Measurements from ENCODE around the gene CAMK1D. TPM values are rescaled to one million over a fixed set of nuclear protein-coding genes. Genes with fewer than 3 reads are reported as not detected.
"Not testable (repeated sequence)": the region's sequence is repeated elsewhere in the genome, so short reads cannot be mapped to it uniquely, and the experiment has no call there.

CAMK1D gene
- total RNA-seq, 1 donor from 2014 or later: 7.4 TPM

DNA sequence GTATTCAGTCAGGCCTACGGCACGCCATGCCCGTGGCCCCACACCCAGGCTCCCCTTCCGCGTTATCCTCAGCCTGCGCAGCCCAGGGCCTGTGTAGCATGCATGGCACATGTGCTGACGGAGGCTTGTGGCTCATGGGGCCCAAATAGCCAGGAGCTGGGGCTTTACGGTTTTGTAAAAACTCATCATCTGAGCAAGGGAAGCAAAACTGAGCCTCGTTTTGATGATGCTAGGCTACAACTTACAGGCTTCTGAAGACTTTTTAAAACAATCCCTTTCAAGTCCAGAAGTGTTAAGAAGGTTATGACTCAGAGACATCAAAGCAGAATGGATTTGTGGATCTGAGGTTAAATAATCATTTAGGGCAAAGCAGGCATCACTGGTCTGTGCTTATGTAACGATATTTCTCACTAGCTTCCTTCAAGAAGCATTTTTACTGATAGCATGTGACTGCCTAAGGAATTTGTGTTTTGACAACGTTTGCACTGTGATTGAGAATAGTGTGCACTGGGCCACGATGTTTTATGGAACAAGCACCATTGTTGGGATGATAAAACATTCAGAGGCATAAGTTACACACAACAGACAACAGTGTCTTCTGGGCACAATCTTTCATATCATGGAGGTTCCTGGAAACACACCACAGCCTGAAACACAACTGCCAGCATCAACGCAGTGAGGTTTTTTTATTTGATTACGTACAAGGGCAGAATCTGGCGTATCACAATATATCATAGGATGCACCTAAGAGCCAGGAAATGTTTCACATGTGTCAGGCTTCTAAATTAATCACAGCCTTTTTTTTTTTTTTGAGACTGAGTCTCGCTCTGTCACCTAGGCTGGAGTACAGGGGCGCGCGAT is 377.9 kb downstream of the CAMK1D start:
- no peak overlapping the region for H3K4me3 Mint-ChIP-seq
- H3K9me3 Mint-ChIP-seq: no peaks in the 10 kb centered on the region
- H3K27ac Mint-ChIP-seq: no peak overlapping the region
- intact Hi-C loops (cut with micrococcal nuclease): no loop called here
- peak; percentile 12 for DNase-seq (ENCODE audit: low spot score)
- no peaks in the 10 kb centered on the region for H3K36me3 Mint-ChIP-seq (ENCODE audit: low read depth)
- H3K27me3 Mint-ChIP-seq (ENCODE audit: insufficient read depth): no peaks in the 10 kb centered on the region
- H3K4me1 Mint-ChIP-seq (ENCODE audit: low read depth): no peaks in the 10 kb centered on the region

DNA sequence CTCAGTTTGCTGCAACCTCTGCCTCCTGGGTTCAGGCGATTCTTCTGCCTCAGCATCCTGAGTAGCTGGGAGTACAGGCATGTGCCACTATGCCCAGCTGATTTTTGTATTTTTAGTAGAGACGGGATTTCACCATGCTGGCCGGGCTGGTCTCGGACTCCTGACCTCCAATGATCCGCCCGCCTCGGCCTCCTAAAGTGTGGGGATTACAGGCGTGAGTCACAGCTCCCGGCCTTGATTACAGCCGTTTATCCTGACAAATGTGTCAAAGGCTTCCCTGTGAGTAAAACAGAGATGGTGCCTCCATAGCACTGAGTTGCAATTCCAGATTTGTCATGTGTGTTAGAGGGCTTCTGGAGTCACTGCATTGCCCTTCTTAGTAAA is 378.5 kb downstream of the CAMK1D start:
- Mint-ChIP-seq H3K9me3 (no peaks in the 10 kb centered on the region), H3K4me3 (no peak overlapping the region), H3K27me3 (ENCODE audit: insufficient read depth) (no peaks in the 10 kb centered on the region), H3K4me1 (ENCODE audit: low read depth) (no peaks in the 10 kb centered on the region), H3K36me3 (ENCODE audit: low read depth) (no peaks in the 10 kb centered on the region), H3K27ac (no peak overlapping the region)
- intact Hi-C loops (cut with micrococcal nuclease): no loop called here
- DNase-seq (ENCODE audit: low spot score): no peak

DNA sequence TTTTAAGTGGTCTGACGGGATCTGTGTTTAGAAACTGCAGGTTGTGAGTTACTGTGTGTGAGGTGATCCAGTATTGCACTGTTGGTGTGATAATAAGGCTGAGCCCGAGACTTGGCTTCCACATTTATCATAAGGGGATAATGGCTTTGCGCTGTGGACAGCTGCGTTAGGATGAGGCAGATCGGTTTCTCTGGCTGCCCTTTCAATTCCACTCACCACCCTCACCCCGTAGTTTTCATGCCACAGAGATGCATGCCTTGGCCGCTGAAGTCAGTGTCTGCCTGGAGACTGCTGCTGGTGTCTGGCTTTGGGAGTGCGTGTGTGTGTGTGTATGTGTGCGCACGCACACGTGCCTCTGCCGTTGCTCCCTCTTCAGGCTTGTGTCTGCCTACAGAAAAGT is 379.1 kb downstream of the CAMK1D start:
- H3K4me3 Mint-ChIP-seq: no peak overlapping the region
- H3K4me1 Mint-ChIP-seq (ENCODE audit: low read depth): no peaks in the 10 kb centered on the region
- H3K27me3 Mint-ChIP-seq (ENCODE audit: insufficient read depth): no peaks in the 10 kb centered on the region
- intact Hi-C loops (cut with micrococcal nuclease): no loop called here
- no peak overlapping the region for H3K27ac Mint-ChIP-seq
- no peaks in the 10 kb centered on the region for H3K36me3 Mint-ChIP-seq (ENCODE audit: low read depth)
- no peaks in the 10 kb centered on the region for H3K9me3 Mint-ChIP-seq
- DNase-seq (ENCODE audit: low spot score): no peak

DNA sequence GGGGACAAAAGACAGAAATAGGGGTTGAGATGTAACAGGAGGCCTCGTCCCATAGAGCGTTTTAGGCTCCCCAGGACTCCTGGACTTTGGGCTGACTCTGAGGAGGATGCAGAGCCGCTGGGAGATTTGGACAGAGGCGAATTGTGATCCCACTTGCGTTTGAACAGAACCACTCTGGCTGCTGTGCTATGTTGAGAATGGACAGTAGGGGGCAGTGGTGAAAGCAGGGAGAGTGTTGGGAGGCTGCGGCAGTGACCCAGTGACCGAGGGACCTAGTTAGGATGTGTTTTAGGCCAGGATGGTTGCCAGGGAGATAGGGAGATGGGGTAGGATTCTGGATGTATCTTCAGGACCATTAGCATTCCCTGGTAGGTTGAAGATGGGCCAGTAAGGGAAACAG is 380.5 kb downstream of the CAMK1D start:
- Mint-ChIP-seq H3K4me3 (no peak overlapping the region), H3K27ac (no peak overlapping the region), H3K4me1 (ENCODE audit: low read depth) (no peaks in the 10 kb centered on the region), H3K27me3 (ENCODE audit: insufficient read depth) (no peaks in the 10 kb centered on the region), H3K36me3 (ENCODE audit: low read depth) (no peaks in the 10 kb centered on the region), H3K9me3 (no peaks in the 10 kb centered on the region)
- intact Hi-C loops (cut with micrococcal nuclease): no loop called here
- DNase-seq (ENCODE audit: low spot score): no peak

DNA sequence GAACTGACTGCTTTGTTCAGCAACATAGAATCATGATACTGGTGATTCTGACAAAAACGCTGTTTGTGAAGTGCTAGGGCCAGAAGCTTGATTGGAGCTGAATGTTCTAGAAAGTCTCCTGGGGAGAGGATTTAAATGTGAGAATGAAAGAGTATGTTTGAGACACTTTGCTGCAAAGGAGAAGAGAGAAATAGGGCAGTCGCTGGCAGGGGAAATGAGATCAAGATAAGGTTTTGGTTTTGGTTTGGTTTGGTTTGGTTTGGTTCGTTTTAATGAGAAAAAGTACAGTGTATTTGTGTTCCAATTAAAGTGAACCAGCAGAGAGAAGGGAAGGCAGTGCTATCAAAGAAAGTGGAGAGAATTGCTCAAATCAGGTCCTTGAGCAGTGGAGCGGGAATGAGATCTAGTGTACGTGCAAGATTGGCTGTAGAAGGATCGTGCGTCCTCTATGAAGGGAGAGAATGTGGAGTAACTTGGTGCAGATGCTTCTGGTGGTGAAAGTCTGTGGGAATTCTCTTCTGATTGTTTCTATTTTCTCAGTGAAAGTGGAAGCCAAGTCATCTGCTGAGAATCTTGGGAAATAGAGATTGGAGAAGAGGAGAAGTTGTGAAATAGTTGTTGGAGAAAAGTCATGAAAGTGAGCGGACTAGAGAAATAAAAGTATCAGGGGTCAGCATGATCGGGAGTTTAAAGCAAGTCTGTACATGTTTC is 381.6 kb downstream of the CAMK1D start:
- intact Hi-C loops (cut with micrococcal nuclease): no loop called here
- Mint-ChIP-seq H3K27me3 (ENCODE audit: insufficient read depth) (no peaks in the 10 kb centered on the region), H3K4me3 (no peak overlapping the region), H3K27ac (no peak overlapping the region), H3K4me1 (ENCODE audit: low read depth) (no peaks in the 10 kb centered on the region), H3K9me3 (no peaks in the 10 kb centered on the region), H3K36me3 (ENCODE audit: low read depth) (no peaks in the 10 kb centered on the region)
- DNase-seq (ENCODE audit: low spot score): no peak

DNA sequence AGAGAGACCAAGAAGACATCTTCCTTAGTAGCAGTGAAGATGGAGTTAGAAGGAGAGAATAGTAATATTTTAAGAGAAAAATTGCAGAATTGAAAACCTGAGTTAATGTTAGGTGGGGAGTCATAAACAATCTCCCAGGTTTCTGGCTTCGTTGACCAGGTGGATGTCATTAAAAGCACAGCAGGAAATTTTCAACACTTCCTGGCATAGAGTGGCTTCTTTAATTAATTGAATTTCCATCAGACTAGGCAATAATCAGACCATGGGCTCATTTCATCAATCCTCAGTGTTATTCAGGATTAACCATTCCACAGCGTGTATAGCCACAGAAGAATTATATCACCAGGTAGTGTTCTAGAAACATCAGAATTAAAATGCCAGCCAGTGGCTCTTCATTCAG is 383.9 kb downstream of the CAMK1D start:
- no peaks in the 10 kb centered on the region for H3K4me1 Mint-ChIP-seq (ENCODE audit: low read depth)
- no peaks in the 10 kb centered on the region for H3K9me3 Mint-ChIP-seq
- no peaks in the 10 kb centered on the region for H3K27me3 Mint-ChIP-seq (ENCODE audit: insufficient read depth)
- DNase-seq (ENCODE audit: low spot score): no peak
- no peaks in the 10 kb centered on the region for H3K36me3 Mint-ChIP-seq (ENCODE audit: low read depth)
- H3K27ac Mint-ChIP-seq: no peak overlapping the region
- intact Hi-C loops (cut with micrococcal nuclease): no loop called here
- H3K4me3 Mint-ChIP-seq: no peak overlapping the region

DNA sequence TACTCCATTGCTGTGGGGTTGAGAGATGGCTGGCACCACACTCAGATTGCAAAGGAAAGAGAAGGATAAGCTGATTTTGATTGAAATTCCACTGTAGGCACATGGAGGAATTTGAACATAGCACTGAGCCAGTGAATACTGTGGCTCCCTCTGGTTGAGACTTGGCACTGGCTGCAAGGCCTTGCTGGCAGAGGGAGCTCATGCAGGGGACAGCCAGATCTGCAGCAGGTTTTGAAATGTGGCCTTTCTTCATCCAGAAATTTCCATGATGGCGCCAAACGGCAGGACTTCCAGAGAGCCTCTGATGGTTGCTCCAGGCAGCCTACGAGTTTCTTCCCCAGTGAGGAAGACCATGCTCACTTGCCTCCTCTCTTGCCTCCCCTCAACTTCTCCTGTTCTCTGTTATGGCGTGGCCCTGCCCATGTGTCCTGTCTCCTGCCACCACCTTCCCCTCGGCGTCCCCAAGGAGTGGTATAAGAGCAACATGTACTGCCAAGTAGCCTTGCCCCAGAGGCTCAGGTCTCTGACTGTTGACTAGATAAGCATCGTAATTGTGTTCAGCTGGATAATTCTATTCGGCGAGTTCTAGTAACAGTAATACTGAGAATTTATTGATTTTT is 386.6 kb downstream of the CAMK1D start:
- H3K9me3 Mint-ChIP-seq: no peaks in the 10 kb centered on the region
- H3K27me3 Mint-ChIP-seq (ENCODE audit: insufficient read depth): peaks cover 2% of the 10 kb centered on the region
- H3K4me1 Mint-ChIP-seq (ENCODE audit: low read depth): no peaks in the 10 kb centered on the region
- no peak for DNase-seq (ENCODE audit: low spot score)
- intact Hi-C loops (cut with micrococcal nuclease): no loop called here
- no peak overlapping the region for H3K4me3 Mint-ChIP-seq
- no peaks in the 10 kb centered on the region for H3K36me3 Mint-ChIP-seq (ENCODE audit: low read depth)
- no peak overlapping the region for H3K27ac Mint-ChIP-seq

DNA sequence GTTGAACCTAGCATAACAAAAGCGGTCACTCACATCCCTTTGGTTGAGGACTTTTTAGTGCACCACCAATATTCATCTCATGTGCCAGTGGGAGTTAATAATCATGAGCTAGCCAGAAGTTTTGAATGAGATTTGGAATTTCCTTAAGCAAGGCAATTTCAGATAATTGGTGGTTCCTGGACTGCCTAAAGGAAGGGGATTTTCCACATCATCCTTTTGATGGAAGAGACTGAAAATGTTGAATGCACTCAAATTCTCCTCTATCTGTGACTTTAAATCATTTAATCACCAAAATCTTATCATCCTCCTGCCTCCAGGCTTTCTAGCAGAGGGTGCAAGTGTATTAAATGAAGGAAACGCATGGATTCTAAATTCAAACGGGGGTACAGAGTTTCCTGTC is 391.5 kb downstream of the CAMK1D start:
- no peak for DNase-seq (ENCODE audit: low spot score)
- no peak overlapping the region for H3K4me3 Mint-ChIP-seq
- H3K9me3 Mint-ChIP-seq: no peaks in the 10 kb centered on the region
- H3K27me3 Mint-ChIP-seq (ENCODE audit: insufficient read depth): peaks cover 6% of the 10 kb centered on the region
- no peaks in the 10 kb centered on the region for H3K4me1 Mint-ChIP-seq (ENCODE audit: low read depth)
- intact Hi-C loops (cut with micrococcal nuclease): no loop called here
- H3K36me3 Mint-ChIP-seq (ENCODE audit: low read depth): no peaks in the 10 kb centered on the region
- H3K27ac Mint-ChIP-seq: no peak overlapping the region

DNA sequence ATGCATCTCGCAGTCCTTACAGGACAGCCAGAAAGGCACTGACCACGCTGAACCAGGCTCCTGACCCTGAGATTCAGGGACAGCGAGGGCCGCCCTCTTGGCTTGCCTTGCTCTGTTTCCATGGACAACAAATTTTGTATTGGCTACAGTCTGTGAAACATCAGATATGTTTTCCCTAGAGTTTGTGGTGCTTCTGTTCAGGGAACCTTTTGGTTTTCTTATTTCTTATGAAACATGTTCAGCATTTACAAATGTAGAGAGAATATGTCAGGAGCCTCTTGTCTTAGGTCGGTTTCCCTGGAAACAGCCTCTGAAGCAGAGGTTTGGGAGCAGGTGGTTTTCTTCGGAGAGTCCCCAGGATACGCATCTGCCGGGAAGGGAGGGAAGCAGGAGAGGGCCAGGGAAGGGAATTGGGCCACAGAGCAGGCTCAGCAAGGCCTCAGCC is 392.0 kb downstream of the CAMK1D start:
- Mint-ChIP-seq H3K27me3 (ENCODE audit: insufficient read depth) (peaks cover 6% of the 10 kb centered on the region), H3K4me3 (no peak overlapping the region), H3K4me1 (ENCODE audit: low read depth) (no peaks in the 10 kb centered on the region), H3K9me3 (no peaks in the 10 kb centered on the region), H3K27ac (no peak overlapping the region), H3K36me3 (ENCODE audit: low read depth) (no peaks in the 10 kb centered on the region)
- no peak for DNase-seq (ENCODE audit: low spot score)
- intact Hi-C loops (cut with micrococcal nuclease): no loop called here

DNA sequence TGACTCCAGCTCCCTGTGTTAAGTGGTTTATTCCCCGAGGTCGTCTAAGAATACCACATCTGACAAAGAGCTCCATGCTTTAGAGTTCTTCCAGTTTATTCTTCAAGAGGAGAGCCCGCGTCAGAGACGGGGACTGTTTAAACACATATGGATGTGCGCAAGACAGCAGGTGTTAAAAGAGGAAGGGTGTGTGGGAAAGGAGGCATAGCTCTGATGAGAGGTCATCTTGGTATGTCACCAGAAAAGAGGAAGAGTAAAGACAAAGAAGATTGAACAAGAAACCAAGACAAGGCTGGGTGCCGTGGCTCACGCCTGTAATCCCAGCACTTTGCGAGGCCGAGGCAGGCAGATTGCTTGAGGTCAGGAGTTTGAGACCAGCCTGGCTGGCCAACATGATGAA is 393.4 kb downstream of the CAMK1D start:
- Mint-ChIP-seq H3K36me3 (ENCODE audit: low read depth) (no peaks in the 10 kb centered on the region), H3K9me3 (no peaks in the 10 kb centered on the region), H3K4me3 (no peak overlapping the region), H3K4me1 (ENCODE audit: low read depth) (no peaks in the 10 kb centered on the region), H3K27me3 (ENCODE audit: insufficient read depth) (peaks cover 6% of the 10 kb centered on the region), H3K27ac (no peak overlapping the region)
- intact Hi-C loops (cut with micrococcal nuclease): no loop called here
- DNase-seq (ENCODE audit: low spot score): no peak

DNA sequence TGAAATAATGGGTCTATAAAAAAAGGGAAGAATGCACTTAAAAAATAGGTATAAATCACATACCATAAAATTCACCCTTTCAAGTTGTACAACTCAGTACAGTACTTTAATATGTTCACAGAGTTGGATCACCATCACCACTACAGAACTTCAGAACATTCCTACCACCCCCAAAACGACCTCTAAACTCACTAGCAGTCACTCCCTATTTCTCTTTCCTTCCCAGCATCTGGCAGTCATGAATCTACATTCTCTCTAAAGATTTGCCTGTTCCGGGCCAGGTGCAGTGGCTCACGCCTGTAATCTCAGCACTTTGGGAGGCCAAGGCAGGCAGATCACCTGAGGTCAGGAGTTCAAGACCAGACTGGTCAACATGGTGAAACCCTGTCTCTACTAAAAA is 394.1 kb downstream of the CAMK1D start:
- H3K27me3 Mint-ChIP-seq (ENCODE audit: insufficient read depth); H3K4me1 Mint-ChIP-seq (ENCODE audit: low read depth); H3K4me3 Mint-ChIP-seq; H3K27ac Mint-ChIP-seq; intact Hi-C loops (cut with micrococcal nuclease); H3K9me3 Mint-ChIP-seq; DNase-seq (ENCODE audit: low spot score); H3K36me3 Mint-ChIP-seq (ENCODE audit: low read depth): not testable (repeated sequence)

DNA sequence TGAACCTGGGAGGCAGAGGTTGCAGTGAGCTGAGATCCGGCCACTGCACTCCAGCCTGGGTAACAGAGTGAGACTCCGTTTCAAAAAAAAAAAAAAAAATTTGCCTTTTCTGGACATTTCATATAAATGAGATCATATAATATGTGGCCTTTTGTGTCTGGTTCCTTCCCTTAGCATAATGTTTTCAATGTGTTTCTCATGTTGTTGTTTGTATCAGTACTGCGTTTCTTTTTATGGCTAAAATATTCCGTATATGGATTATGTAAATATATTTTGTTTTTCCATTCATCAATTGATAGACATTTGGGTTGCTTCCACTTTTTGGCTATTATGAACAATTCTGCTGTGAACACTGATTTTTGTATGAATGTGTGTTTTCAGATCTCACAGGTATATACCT is 394.6 kb downstream of the CAMK1D start:
- Mint-ChIP-seq H3K36me3 (ENCODE audit: low read depth) (no peaks in the 10 kb centered on the region), H3K4me3 (no peak overlapping the region), H3K9me3 (no peaks in the 10 kb centered on the region), H3K27ac (no peak overlapping the region), H3K27me3 (ENCODE audit: insufficient read depth) (peaks cover 6% of the 10 kb centered on the region), H3K4me1 (ENCODE audit: low read depth) (no peaks in the 10 kb centered on the region)
- DNase-seq (ENCODE audit: low spot score): no peak
- intact Hi-C loops (cut with micrococcal nuclease): no loop called here

DNA sequence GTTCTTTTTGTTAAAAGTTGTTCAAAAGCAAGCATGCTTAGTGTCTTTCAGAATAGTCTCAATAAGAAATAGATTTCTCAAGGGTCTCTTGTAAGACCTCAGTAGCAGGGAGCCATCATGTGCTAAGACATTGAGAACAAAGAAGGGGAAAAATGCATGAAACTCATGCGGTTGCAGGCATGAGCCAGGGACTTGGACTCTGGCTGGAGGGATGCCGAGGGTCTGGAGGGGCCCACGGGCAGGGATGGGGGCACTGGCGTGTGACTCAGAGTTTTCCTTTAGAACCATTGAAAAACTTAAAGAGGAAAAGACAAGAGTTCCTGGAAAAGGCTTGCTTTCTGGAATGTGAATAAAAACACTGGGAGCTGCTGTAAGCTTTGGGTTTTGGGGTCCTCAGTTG is 398.8 kb downstream of the CAMK1D start:
- no peak overlapping the region for H3K27ac Mint-ChIP-seq
- no peaks in the 10 kb centered on the region for H3K4me1 Mint-ChIP-seq (ENCODE audit: low read depth)
- no peaks in the 10 kb centered on the region for H3K9me3 Mint-ChIP-seq
- H3K4me3 Mint-ChIP-seq: no peak overlapping the region
- no peaks in the 10 kb centered on the region for H3K36me3 Mint-ChIP-seq (ENCODE audit: low read depth)
- no peak for DNase-seq (ENCODE audit: low spot score)
- H3K27me3 Mint-ChIP-seq (ENCODE audit: insufficient read depth): no peaks in the 10 kb centered on the region
- intact Hi-C loops (cut with micrococcal nuclease): no loop called here

Data from activated T-helper 1 cell treated with anti-CD3 and anti-CD28 coated beads, Interleukin-12 subunit alpha, Interleukin-12 subunit beta, Interleukin-2, Interleukin-4 antibody, amounts not matched to agents 30 ng/mL and 10 ng/mL and 1 ng/mL, durations not matched to agents 14 hours and 24 hours and 36 hours (primary cell).